Left ventricle myocardium inferior (tissue), 1 donor: ENCODE data around the gene DAPK1. TPM values are rescaled to one million over a fixed set of nuclear protein-coding genes. Genes with fewer than 3 reads are reported as not detected.

Experiments used
- DNase-seq: peaks from one replicate; pipeline ENCODE4 v3.0.0-alpha.2; 2020
- H3K27ac ChIP-seq: fragments of 200-600 bp; replicated peaks from 2 replicates; pipeline ENCODE4 v1.8.0; 2021
- H3K27me3 ChIP-seq: fragments of 200-600 bp; 2 replicates; pipeline ENCODE4 v1.8.0; 2021; ENCODE audit warnings: low read depth
- H3K36me3 ChIP-seq: fragments of 200-600 bp; 2 replicates; pipeline ENCODE4 v1.8.0; 2021
- H3K4me1 ChIP-seq: fragments of 200-600 bp; 2 replicates; pipeline ENCODE4 v1.8.0; 2021
- H3K4me3 ChIP-seq: fragments of 200-600 bp; 2 replicates; pipeline ENCODE4 v1.8.0; 2021; ENCODE audit warnings: mild to moderate bottlenecking, moderate library complexity
- H3K9me3 ChIP-seq: fragments of 200-600 bp; replicated peaks from 2 replicates; pipeline ENCODE4 v1.8.0; 2021
- intact Hi-C: fragments of 100-400 bp; cut with micrococcal nuclease; formaldehyde crosslinking; loops from one replicate; pipeline ENCODE4 v1.11.0; 2022
- total RNA-seq: library from RNA; stranded (reverse); fragmentation: NEBNext Ultra II Directional; extraction: Animal tissue kit (Norgen Biotek cat#: 25700); gene quantifications from one replicate; pipeline ENCODE4 v1.2.1, GENCODE V29; 2021
- TF ChIP-seq, protein P1 (sequence below): fragments of 200-600 bp; IDR thresholded peaks from 2 replicates; pipeline ENCODE4 v1.8.0; 2021; ENCODE audit warnings: antibody characterized with exemption, mild to moderate bottlenecking, borderline replicate concordance
- donor health status: DM: no; HTN: yes; CAD: no; lungs with severe emphysema.

The DAPK1 gene
- total RNA-seq, 1 donor from 2014 or later: 5.5 TPM

GRCh38 chr9:87549791-87550190 lies 52.1 kb downstream of the DAPK1 start:
- TF ChIP-seq, protein P1, sequence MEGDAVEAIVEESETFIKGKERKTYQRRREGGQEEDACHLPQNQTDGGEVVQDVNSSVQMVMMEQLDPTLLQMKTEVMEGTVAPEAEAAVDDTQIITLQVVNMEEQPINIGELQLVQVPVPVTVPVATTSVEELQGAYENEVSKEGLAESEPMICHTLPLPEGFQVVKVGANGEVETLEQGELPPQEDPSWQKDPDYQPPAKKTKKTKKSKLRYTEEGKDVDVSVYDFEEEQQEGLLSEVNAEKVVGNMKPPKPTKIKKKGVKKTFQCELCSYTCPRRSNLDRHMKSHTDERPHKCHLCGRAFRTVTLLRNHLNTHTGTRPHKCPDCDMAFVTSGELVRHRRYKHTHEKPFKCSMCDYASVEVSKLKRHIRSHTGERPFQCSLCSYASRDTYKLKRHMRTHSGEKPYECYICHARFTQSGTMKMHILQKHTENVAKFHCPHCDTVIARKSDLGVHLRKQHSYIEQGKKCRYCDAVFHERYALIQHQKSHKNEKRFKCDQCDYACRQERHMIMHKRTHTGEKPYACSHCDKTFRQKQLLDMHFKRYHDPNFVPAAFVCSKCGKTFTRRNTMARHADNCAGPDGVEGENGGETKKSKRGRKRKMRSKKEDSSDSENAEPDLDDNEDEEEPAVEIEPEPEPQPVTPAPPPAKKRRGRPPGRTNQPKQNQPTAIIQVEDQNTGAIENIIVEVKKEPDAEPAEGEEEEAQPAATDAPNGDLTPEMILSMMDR: no peak
- no peak for DNase-seq
- H3K4me1 ChIP-seq: no peaks in the 10 kb centered on the region
- H3K36me3 ChIP-seq: no peaks in the 10 kb centered on the region
- intact Hi-C loops: no loop called here
- H3K27me3 ChIP-seq: no peaks in the 10 kb centered on the region
- no peaks in the 10 kb centered on the region for H3K9me3 ChIP-seq
- H3K4me3 ChIP-seq: no peak overlapping the region
- no peak overlapping the region for H3K27ac ChIP-seq

DNA sequence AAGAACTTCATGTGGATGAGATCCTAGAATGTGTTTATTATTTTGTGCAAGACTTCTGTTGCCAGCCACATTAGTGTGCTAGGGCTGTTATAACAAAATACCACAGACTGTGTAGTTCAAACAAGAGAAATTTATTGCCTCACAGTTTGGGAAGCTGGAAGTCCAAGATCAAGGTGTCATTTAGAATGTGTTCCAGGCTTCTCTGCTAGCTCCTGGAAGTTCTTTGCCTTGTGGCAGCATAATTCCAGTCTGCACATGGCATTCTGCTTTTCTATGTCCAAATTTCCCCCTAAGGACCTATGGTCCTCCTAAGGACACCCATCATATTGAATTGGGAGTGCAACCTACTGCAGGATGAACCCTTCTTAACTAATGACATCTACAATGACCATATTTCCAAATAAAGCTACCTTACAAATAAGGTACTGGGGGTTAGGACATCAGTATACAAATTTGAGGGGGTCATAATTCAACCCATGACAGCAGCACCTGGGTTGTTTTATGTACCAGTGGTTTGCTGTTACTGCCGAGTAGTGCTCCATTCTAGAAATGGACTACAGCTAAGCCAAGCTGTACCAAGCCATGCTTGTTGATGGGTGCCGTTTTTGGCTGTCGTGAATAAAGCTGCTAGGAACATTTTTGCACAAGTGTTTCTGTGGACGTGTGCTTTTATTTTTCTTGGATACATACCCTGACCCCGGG lies 52.7 kb downstream of the DAPK1 start:
- no peak for DNase-seq
- H3K36me3 ChIP-seq: no peaks in the 10 kb centered on the region
- no peak overlapping the region for H3K4me3 ChIP-seq
- H3K27me3 ChIP-seq: no peaks in the 10 kb centered on the region
- TF ChIP-seq, protein P1: no peak
- intact Hi-C loops: no loop called here
- H3K4me1 ChIP-seq: no peaks in the 10 kb centered on the region
- H3K9me3 ChIP-seq: no peaks in the 10 kb centered on the region
- H3K27ac ChIP-seq: no peak overlapping the region

DNA sequence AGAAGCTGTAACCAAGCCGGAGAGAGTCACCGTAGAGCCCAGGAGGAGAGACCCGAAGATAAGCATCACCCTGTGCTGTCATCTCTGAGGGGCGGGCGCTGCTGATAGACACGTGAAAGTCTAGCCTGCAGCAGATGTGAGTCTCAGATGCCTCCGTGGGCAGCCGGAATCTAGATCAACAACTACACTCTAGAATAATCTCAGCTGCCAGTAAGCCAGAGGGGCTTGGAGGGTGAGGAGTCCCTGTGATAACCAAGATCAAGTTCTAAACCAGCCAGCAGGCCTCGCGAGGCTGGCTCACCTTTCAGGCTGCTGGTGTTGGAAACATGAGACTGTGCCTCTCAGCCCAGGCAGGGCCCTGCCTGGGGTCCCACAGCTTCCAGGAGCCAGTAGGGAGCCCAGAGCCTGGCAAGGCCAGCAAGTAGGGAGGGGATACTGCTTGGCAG lies 54.1 kb downstream of the DAPK1 start:
- Histone ChIP-seq H3K27ac (no peak overlapping the region), H3K36me3 (no peaks in the 10 kb centered on the region), H3K4me3 (no peak overlapping the region), H3K4me1 (no peaks in the 10 kb centered on the region), H3K9me3 (no peaks in the 10 kb centered on the region), H3K27me3 (no peaks in the 10 kb centered on the region)
- TF ChIP-seq, protein P1: no peak
- DNase-seq: no peak
- intact Hi-C loops: no loop called here

GRCh38 chr9:87554171-87554910 lies 56.7 kb downstream of the DAPK1 start:
- H3K27ac ChIP-seq: peak overlapping the region; percentile 51
- no peak for DNase-seq
- TF ChIP-seq, protein P1: no peak
- no peaks in the 10 kb centered on the region for H3K36me3 ChIP-seq
- no peaks in the 10 kb centered on the region for H3K27me3 ChIP-seq
- no peak overlapping the region for H3K4me3 ChIP-seq
- H3K4me1 ChIP-seq: peaks cover 12% of the 10 kb centered on the region
- no peaks in the 10 kb centered on the region for H3K9me3 ChIP-seq
- intact Hi-C loops: no loop called here

GRCh38 chr9:87554976-87555375 lies 57.3 kb downstream of the DAPK1 start:
- Histone ChIP-seq H3K4me1 (peaks cover 12% of the 10 kb centered on the region), H3K27ac (peak overlapping the region; percentile 51), H3K9me3 (no peaks in the 10 kb centered on the region), H3K27me3 (no peaks in the 10 kb centered on the region), H3K36me3 (no peaks in the 10 kb centered on the region), H3K4me3 (no peak overlapping the region)
- TF ChIP-seq, protein P1: no peak
- no peak for DNase-seq
- intact Hi-C loops: no loop called here
